GM12878 (cell line): ENCODE measurements around the gene AKR1A1.

Experiments used
- CBX5 ChIP-seq: sonication (generic); IDR thresholded peaks from 2 replicates; pipeline ENCODE4 v1.6.1; 2016; ENCODE audit warnings: low read depth, moderate library complexity, mild to moderate bottlenecking, inconsistent platforms
- CREB1 ChIP-seq: IDR thresholded peaks from 2 replicates; pipeline ENCODE4 v1.6.1; 2012; ENCODE audit warnings: low read depth, mild to moderate bottlenecking, inconsistent platforms
- EGR1 ChIP-seq, 2 experiments: IDR thresholded peaks; 1 replicate in 1 of 2; 2 replicates in 1 of 2; pipeline ENCODE4 v1.6.1; 2011 to 2012; ENCODE audit warnings: low read depth in 2 of 2, low read length in 2 of 2, borderline replicate concordance in 1 of 2, mild to moderate bottlenecking in 1 of 2, moderate library complexity in 1 of 2
- EP300 ChIP-seq, 2 experiments: fragments of 150-350 bp in 1 of 2; IDR thresholded peaks; 2 replicates each; pipeline ENCODE4 v1.6.1; 2011 to 2012; ENCODE audit warnings: low read depth in 2 of 2, low read length in 2 of 2, borderline replicate concordance in 1 of 2, improper control_type of control experiment in 1 of 2, inconsistent platforms in 1 of 2; ENCODE audit not compliant: control insufficient read depth in 1 of 2
- GABPA ChIP-seq: IDR thresholded peaks from 2 replicates; pipeline ENCODE4 v1.6.1; 2014; ENCODE audit warnings: antibody characterized with exemption, low read depth, mild to moderate bottlenecking, inconsistent platforms
- POLR2A ChIP-seq: IDR thresholded peaks from 2 replicates; pipeline ENCODE4 v1.6.1; 2011; ENCODE audit warnings: low read depth, mild to moderate bottlenecking, low read length
- RAD21 ChIP-seq: IDR thresholded peaks from 2 replicates; pipeline ENCODE4 v1.6.1; 2011; ENCODE audit warnings: mild to moderate bottlenecking, low read depth, low read length, moderate library complexity; ENCODE audit not compliant: insufficient read depth
- TCF12 ChIP-seq: IDR thresholded peaks from 2 replicates; pipeline ENCODE4 v1.6.1; 2011; ENCODE audit warnings: low read depth, mild to moderate bottlenecking, low read length
- ZBTB11 ChIP-seq: fragments of 450-650 bp; formaldehyde crosslinking; IDR thresholded peaks from 2 replicates; pipeline ENCODE4 v1.5.0; 2022; ENCODE audit warnings: mild to moderate bottlenecking, missing genetic modification characterization
- TF ChIP-seq, protein P1 (sequence below), 3 experiments: IDR thresholded peaks in 2 of 3; conservative IDR thresholded peaks in 1 of 3; 2 replicates each; pipeline ENCODE4 v1.5.1; 2011; ENCODE audit warnings: low read depth in 3 of 3, low read length in 3 of 3, mild to moderate bottlenecking in 3 of 3, control low read depth in 2 of 3, moderate library complexity in 2 of 3, inconsistent platforms in 1 of 3, mixed read lengths in 1 of 3; ENCODE audit not compliant: control insufficient read depth in 2 of 3, insufficient read depth in 1 of 3; ENCODE audit errors: extremely low read depth in 1 of 3

GRCh38 chr1:45619149-45619921 lies 68.7 kb downstream of the AKR1A1 start:
- TF ChIP-seq CBX5 (no peak), EP300 (IDR thresholded peaks at IDR 0.05; ENCODE audit: borderline replicate concordance in 1 of 2, control insufficient read depth in 1 of 2, low read depth in 2 of 2, low read length in 2 of 2) (no peak), TCF12 (no peak), POLR2A (no peak), ZBTB11 (no peak), RAD21 (0 out of 2 replicates have a peak, but pooled peaks have one; percentile 3), EGR1 (IDR thresholded peaks at IDR 0.05; ENCODE audit: borderline replicate concordance in 1 of 2, low read depth in 2 of 2, low read length in 2 of 2) (no peak), CREB1 (no peak), GABPA (no peak)
- TF ChIP-seq, protein P1, sequence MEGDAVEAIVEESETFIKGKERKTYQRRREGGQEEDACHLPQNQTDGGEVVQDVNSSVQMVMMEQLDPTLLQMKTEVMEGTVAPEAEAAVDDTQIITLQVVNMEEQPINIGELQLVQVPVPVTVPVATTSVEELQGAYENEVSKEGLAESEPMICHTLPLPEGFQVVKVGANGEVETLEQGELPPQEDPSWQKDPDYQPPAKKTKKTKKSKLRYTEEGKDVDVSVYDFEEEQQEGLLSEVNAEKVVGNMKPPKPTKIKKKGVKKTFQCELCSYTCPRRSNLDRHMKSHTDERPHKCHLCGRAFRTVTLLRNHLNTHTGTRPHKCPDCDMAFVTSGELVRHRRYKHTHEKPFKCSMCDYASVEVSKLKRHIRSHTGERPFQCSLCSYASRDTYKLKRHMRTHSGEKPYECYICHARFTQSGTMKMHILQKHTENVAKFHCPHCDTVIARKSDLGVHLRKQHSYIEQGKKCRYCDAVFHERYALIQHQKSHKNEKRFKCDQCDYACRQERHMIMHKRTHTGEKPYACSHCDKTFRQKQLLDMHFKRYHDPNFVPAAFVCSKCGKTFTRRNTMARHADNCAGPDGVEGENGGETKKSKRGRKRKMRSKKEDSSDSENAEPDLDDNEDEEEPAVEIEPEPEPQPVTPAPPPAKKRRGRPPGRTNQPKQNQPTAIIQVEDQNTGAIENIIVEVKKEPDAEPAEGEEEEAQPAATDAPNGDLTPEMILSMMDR (IDR thresholded peaks at IDR 0.05 in 2 of 3, conservative IDR thresholded peaks at IDR 0.05 in 1 of 3; ENCODE audit: control insufficient read depth in 2 of 3, extremely low read depth in 1 of 3, insufficient read depth in 1 of 3, low read depth in 3 of 3, low read length in 3 of 3), result no peak
